Fibroblast of lung (primary cell): ENCODE measurements around the gene B3GNT2.

Experiments
- CTCF ChIP-seq, 2 donors: IDR thresholded peaks in 1 of 2; conservative IDR thresholded peaks in 1 of 2; 1 replicate in 1 of 2; 2 replicates in 1 of 2; pipeline ENCODE4 v1.5.1; 2011 to 2012; ENCODE audit warnings: low read length in 2 of 2, control low read depth in 1 of 2, inconsistent platforms in 1 of 2, low read depth in 1 of 2, mild to moderate bottlenecking in 1 of 2
- EZH2 ChIP-seq: IDR thresholded peaks from 2 replicates; pipeline ENCODE4 v1.5.1; 2012; ENCODE audit warnings: low read length, control low read depth, mild to moderate bottlenecking; ENCODE audit errors: missing control alignments

- TF ChIP-seq CTCF (conservative IDR thresholded peaks at IDR 0.05 in 1 of 2, IDR thresholded peaks at IDR 0.05 in 1 of 2; ENCODE audit: low read depth in 1 of 2, low read length in 2 of 2) (no peak), EZH2 (no peak)
Observed at GRCh38 chr2:62250239-62250638, 54.3 kb downstream of the B3GNT2 start.
